ENCODE measurements around the gene TBX1. TPM values are rescaled to one million over a fixed set of nuclear protein-coding genes. Genes with fewer than 3 reads are reported as not detected.

Gene TBX1
- polyA plus RNA-seq, 1 donor (not counting 4 experiments of a cell fraction or from before 2014, with no cell fraction given): 0.10 TPM

DNA sequence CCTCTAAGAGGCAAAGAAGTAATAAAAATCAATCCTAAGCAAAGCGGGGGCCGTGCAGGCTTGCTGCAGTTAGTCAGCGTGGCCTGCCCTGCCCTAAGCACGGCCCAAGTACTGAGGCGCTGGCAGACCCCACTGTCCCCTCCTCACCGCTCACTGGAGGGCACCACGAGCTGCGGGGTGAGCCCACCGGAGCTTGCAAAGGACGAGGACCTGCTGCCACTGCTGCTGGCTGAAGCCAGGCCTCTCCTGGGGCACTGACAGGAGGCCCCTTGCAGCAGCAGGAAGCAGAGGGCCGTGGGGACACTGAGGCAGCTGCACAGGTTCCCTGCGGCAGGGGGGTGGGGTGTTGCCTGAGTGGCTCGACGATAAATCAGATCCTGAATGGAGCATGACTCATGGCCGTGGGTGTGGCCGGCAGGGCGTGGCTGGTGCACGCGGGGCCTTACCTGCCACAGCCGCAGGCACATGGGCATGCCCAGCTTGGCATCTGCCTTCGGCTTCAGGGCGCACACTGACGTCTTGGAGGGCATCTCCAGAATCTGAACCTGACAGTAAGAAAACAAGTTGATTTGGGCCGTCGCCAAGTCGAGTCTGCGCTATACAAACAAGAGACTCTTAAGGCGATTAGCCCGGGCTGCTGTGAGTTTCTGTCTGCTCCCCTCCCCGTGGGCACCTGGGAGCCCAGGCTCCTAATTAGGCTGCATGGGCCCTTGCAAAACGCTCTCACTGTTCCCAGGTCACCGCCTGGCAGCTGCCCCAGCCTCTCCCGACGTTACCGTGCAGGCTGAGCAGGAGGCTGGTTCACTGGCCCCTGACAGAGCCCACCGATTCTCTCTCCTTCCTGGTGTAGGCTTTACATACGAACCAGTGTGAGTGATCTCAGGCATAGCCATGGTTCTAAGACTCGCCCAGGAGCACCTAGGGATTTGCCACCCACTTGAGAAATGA is 45.9 kb downstream of the TBX1 start:
- no peaks in the 10 kb centered on the region for H3K79me2 ChIP-seq (ENCODE audit: control insufficient read depth, insufficient read depth, low read length)
- peak overlapping the region; percentile 78 for H3K27ac ChIP-seq (ENCODE audit: control insufficient read depth, insufficient read depth, low read length)
- peaks cover 47% of the 10 kb centered on the region for H3K4me1 ChIP-seq (ENCODE audit: control insufficient read depth, extremely low read depth, insufficient read depth, low read length)
- no peaks in the 10 kb centered on the region for H3K9me3 ChIP-seq (ENCODE audit: control insufficient read depth, low read depth, low read length)
- peak overlapping the region in 2 of 3 experiments; percentile 26 to 40 for H3K4me3 ChIP-seq (ENCODE audit: control insufficient read depth in 2 of 3, extremely low read depth in 1 of 3, insufficient read depth in 2 of 3, low read depth in 1 of 3, low read length in 3 of 3)
- peak overlapping the region; percentile 64 for H3K9ac ChIP-seq (ENCODE audit: control insufficient read depth, extremely low read depth, insufficient read depth, low read length)
- peak; percentile 90 for DNase-seq (ENCODE audit: low read depth, low spot score)
- no peaks in the 10 kb centered on the region for H3K27me3 ChIP-seq (ENCODE audit: control insufficient read depth, extremely low read depth, insufficient read depth, low read length)
- TF ChIP-seq, protein P1, sequence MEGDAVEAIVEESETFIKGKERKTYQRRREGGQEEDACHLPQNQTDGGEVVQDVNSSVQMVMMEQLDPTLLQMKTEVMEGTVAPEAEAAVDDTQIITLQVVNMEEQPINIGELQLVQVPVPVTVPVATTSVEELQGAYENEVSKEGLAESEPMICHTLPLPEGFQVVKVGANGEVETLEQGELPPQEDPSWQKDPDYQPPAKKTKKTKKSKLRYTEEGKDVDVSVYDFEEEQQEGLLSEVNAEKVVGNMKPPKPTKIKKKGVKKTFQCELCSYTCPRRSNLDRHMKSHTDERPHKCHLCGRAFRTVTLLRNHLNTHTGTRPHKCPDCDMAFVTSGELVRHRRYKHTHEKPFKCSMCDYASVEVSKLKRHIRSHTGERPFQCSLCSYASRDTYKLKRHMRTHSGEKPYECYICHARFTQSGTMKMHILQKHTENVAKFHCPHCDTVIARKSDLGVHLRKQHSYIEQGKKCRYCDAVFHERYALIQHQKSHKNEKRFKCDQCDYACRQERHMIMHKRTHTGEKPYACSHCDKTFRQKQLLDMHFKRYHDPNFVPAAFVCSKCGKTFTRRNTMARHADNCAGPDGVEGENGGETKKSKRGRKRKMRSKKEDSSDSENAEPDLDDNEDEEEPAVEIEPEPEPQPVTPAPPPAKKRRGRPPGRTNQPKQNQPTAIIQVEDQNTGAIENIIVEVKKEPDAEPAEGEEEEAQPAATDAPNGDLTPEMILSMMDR (optimal IDR thresholded peaks at IDR 0.05 in 1 of 3, IDR thresholded peaks at IDR 0.05 in 1 of 3, conservative IDR thresholded peaks at IDR 0.05 in 1 of 3; ENCODE audit: extremely low read depth in 1 of 3, insufficient read depth in 2 of 3, low read length in 3 of 3): no peak
- TF ChIP-seq EZH2 (IDR thresholded peaks at IDR 0.05; ENCODE audit: low read length): no peak
- no peaks in the 10 kb centered on the region for H4K20me1 ChIP-seq (ENCODE audit: control insufficient read depth, extremely low read depth, insufficient read depth, low read length)
- FAIRE-seq: peak; percentile 92
- dilution Hi-C loops (cut with MboI; ENCODE audit: extremely low pct_ligation_motif_present, low sequenced_read_pairs): no loop called here
- peak overlapping the region; percentile 19 for H2AFZ ChIP-seq (ENCODE audit: control insufficient read depth, low read length)
- H3K4me2 ChIP-seq (ENCODE audit: control insufficient read depth, extremely low read depth, insufficient read depth, low read depth, low read length): peak overlapping the region; percentile 85
- H3K9me1 ChIP-seq (ENCODE audit: control insufficient read depth, extremely low read depth, insufficient read depth, low read length): no peaks in the 10 kb centered on the region
- H3K36me3 ChIP-seq (ENCODE audit: control insufficient read depth in 2 of 2, extremely low read depth in 1 of 2, insufficient read depth in 2 of 2, low read length in 2 of 2): no peaks in the 10 kb centered on the region

DNA sequence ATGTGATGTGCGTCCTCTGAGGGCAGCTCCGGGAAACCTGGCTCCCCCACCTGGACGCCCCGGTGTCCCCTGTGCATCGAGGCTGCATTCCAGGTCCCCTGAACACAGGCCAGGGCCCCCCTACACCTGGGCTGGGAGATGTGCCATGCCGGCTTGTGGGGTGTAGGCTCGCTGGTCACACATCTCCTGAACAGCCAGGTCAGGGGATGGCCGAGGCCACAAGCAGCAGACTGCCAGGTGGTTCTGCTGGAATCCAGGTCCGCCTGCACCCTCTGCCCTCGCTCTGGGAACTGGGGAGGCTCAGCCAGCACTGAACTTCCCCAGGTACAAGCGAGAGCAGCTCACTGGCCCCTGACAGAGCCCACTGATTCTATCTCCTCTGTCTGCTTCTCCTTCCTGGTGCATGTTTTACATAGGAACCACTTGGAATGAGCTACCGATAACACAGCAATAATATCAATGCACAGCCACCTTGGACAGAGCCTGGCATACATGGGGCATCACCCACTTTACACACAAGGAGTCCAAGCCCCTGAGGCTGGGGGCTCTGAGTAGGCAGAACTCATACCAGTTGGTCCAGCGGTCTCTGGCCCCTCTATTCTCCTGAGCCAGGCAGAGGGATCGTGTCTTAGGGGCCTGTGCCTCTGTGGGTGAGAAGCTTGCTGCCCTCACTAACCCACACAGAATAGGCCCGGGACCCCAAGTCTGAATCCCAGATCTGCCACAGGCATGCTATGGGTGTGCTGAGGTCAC is 46.8 kb downstream of the TBX1 start:
- Histone ChIP-seq H3K27me3 (ENCODE audit: control insufficient read depth, extremely low read depth, insufficient read depth, low read length) (no peaks in the 10 kb centered on the region), H2AFZ (ENCODE audit: control insufficient read depth, low read length) (no peak overlapping the region), H3K27ac (ENCODE audit: control insufficient read depth, insufficient read depth, low read length) (peak overlapping the region; percentile 78), H3K9me3 (ENCODE audit: control insufficient read depth, low read depth, low read length) (no peaks in the 10 kb centered on the region), H4K20me1 (ENCODE audit: control insufficient read depth, extremely low read depth, insufficient read depth, low read length) (no peaks in the 10 kb centered on the region), H3K4me3 (ENCODE audit: control insufficient read depth in 2 of 3, extremely low read depth in 1 of 3, insufficient read depth in 2 of 3, low read depth in 1 of 3, low read length in 3 of 3) (no peak overlapping the region), H3K4me2 (ENCODE audit: control insufficient read depth, extremely low read depth, insufficient read depth, low read depth, low read length) (peak overlapping the region; percentile 85), H3K9me1 (ENCODE audit: control insufficient read depth, extremely low read depth, insufficient read depth, low read length) (no peaks in the 10 kb centered on the region), H3K36me3 (ENCODE audit: control insufficient read depth in 2 of 2, extremely low read depth in 1 of 2, insufficient read depth in 2 of 2, low read length in 2 of 2) (no peaks in the 10 kb centered on the region), H3K79me2 (ENCODE audit: control insufficient read depth, insufficient read depth, low read length) (no peaks in the 10 kb centered on the region), H3K4me1 (ENCODE audit: control insufficient read depth, extremely low read depth, insufficient read depth, low read length) (peaks cover 56% of the 10 kb centered on the region), H3K9ac (ENCODE audit: control insufficient read depth, extremely low read depth, insufficient read depth, low read length) (peak overlapping the region; percentile 64)
- TF ChIP-seq EZH2 (IDR thresholded peaks at IDR 0.05; ENCODE audit: low read length): no peak
- TF ChIP-seq, protein P1 (optimal IDR thresholded peaks at IDR 0.05 in 1 of 3, IDR thresholded peaks at IDR 0.05 in 1 of 3, conservative IDR thresholded peaks at IDR 0.05 in 1 of 3; ENCODE audit: extremely low read depth in 1 of 3, insufficient read depth in 2 of 3, low read length in 3 of 3): no peak
- no peak for DNase-seq (ENCODE audit: low read depth, low spot score)
- dilution Hi-C loops (cut with MboI; ENCODE audit: extremely low pct_ligation_motif_present, low sequenced_read_pairs): no loop called here
- FAIRE-seq: no peak

Measured in keratinocyte (primary cell).